Measurements from ENCODE around the gene ZNF598.

DNA sequence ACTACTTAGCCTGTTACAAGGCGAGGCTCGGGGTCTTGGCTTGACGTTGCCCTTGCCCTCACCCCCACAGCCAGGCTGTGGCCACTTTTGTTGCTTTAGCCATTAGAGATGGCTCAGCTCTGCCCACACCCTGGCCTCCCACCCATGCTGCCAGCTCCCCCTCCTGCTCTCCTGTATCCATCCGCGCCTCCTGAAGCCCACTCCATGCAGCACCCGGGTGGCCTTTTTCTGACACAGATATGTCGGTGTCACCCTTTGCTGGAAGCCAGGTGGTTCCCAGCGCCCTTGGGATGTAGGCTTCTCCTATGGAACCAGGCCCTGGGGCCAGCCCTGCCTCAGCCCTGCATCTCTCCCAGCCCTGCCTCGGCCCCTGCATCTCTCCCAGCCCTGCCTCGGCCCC, 47.8 kb upstream of the ZNF598 start:
- TF ChIP-seq, protein P1, sequence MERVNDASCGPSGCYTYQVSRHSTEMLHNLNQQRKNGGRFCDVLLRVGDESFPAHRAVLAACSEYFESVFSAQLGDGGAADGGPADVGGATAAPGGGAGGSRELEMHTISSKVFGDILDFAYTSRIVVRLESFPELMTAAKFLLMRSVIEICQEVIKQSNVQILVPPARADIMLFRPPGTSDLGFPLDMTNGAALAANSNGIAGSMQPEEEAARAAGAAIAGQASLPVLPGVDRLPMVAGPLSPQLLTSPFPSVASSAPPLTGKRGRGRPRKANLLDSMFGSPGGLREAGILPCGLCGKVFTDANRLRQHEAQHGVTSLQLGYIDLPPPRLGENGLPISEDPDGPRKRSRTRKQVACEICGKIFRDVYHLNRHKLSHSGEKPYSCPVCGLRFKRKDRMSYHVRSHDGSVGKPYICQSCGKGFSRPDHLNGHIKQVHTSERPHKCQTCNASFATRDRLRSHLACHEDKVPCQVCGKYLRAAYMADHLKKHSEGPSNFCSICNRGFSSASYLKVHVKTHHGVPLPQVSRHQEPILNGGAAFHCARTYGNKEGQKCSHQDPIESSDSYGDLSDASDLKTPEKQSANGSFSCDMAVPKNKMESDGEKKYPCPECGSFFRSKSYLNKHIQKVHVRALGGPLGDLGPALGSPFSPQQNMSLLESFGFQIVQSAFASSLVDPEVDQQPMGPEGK (CRISPR knock-in tag; IDR thresholded peaks at IDR 0.05; ENCODE audit: borderline replicate concordance) = no peak
- TF ChIP-seq ZFP30 (CRISPR knock-in tag; IDR thresholded peaks at IDR 0.05) = no peak
- TF ChIP-seq ZC3H10 (CRISPR knock-in tag; IDR thresholded peaks at IDR 0.05) = no peak
- TF ChIP-seq BACH2 (CRISPR knock-in tag; IDR thresholded peaks at IDR 0.05; ENCODE audit: borderline replicate concordance) = no peak
- TF ChIP-seq, protein P2, sequence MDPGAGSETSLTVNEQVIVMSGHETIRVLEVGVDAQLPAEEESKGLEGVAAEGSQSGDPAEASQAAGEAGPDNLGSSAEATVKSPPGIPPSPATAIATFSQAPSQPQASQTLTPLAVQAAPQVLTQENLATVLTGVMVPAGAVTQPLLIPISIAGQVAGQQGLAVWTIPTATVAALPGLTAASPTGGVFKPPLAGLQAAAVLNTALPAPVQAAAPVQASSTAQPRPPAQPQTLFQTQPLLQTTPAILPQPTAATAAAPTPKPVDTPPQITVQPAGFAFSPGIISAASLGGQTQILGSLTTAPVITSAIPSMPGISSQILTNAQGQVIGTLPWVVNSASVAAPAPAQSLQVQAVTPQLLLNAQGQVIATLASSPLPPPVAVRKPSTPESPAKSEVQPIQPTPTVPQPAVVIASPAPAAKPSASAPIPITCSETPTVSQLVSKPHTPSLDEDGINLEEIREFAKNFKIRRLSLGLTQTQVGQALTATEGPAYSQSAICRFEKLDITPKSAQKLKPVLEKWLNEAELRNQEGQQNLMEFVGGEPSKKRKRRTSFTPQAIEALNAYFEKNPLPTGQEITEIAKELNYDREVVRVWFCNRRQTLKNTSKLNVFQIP (CRISPR knock-in tag; IDR thresholded peaks at IDR 0.05; ENCODE audit: borderline replicate concordance, low read depth) = no peak
- TF ChIP-seq SNAI2 (CRISPR knock-in tag; IDR thresholded peaks at IDR 0.05) = no peak
- TF ChIP-seq GLIS3 (CRISPR knock-in tag; IDR thresholded peaks at IDR 0.05) = no peak
